HG03108 (cell line): Measurements from ENCODE around the gene SLC12A7.
"Not testable (repeated sequence)": the region's sequence is repeated elsewhere in the genome, so short reads cannot be mapped to it uniquely, and the experiment has no call there.

ENCODE experiments used
- ATAC-seq: cut with Tn5 transposase; IDR thresholded peaks from one replicate; pipeline ENCODE4 v1.9.1; 2021; ENCODE audit warnings: moderate library complexity; ENCODE audit not compliant: unreplicated experiment

SLC12A7 gene

GRCh38 chr5:1099926-1100663 is 11.8 kb downstream of the SLC12A7 start:
- no peak for ATAC-seq

GRCh38 chr5:1098986-1099597 is 12.8 kb downstream of the SLC12A7 start:
- ATAC-seq, result no peak

- not testable (repeated sequence) for ATAC-seq
These were observed 13.9 kb downstream of the SLC12A7 start for GRCh38 chr5:1097988-1098385.

GRCh38 chr5:1097381-1097987 is 14.4 kb downstream of the SLC12A7 start:
- no peak for ATAC-seq

- no peak for ATAC-seq
These were observed 15.0 kb downstream of the SLC12A7 start for GRCh38 chr5:1096838-1097237.

- no peak for ATAC-seq
These were observed 15.9 kb downstream of the SLC12A7 start for GRCh38 chr5:1095990-1096363.

- ATAC-seq, result no peak
These were observed 16.4 kb downstream of the SLC12A7 start for GRCh38 chr5:1095302-1095989.

GRCh38 chr5:1094670-1095190 is 17.1 kb downstream of the SLC12A7 start:
- no peak for ATAC-seq

- no peak for ATAC-seq
These were observed 18.5 kb downstream of the SLC12A7 start for GRCh38 chr5:1093361-1093760.

- no peak for ATAC-seq
These were observed 19.7 kb downstream of the SLC12A7 start for GRCh38 chr5:1092122-1092521.

- ATAC-seq, result no peak
These were observed 20.2 kb downstream of the SLC12A7 start for GRCh38 chr5:1091632-1092031.

GRCh38 chr5:1090538-1090937 is 21.3 kb downstream of the SLC12A7 start:
- no peak for ATAC-seq

GRCh38 chr5:1089621-1090040 is 22.2 kb downstream of the SLC12A7 start:
- no peak for ATAC-seq

- no peak for ATAC-seq
These were observed 22.7 kb downstream of the SLC12A7 start for GRCh38 chr5:1089146-1089545.

GRCh38 chr5:1088726-1089125 is 23.1 kb downstream of the SLC12A7 start:
- ATAC-seq, result no peak

- no peak for ATAC-seq
These were observed 23.8 kb downstream of the SLC12A7 start for GRCh38 chr5:1088031-1088430.

- no peak for ATAC-seq
These were observed 24.4 kb downstream of the SLC12A7 start for GRCh38 chr5:1087428-1087827.

GRCh38 chr5:1086871-1087270 is 25.0 kb downstream of the SLC12A7 start:
- ATAC-seq, result no peak

- no peak for ATAC-seq
These were observed 25.7 kb downstream of the SLC12A7 start for GRCh38 chr5:1086137-1086536.

GRCh38 chr5:1085391-1085790 is 26.5 kb downstream of the SLC12A7 start:
- no peak for ATAC-seq

- no peak for ATAC-seq
These were observed 27.8 kb downstream of the SLC12A7 start for GRCh38 chr5:1083823-1084605.
